HG02763 (cell line): Measurements from ENCODE around the gene SMIM22.
"Not testable (repeated sequence)": the region's sequence is repeated elsewhere in the genome, so short reads cannot be mapped to it uniquely, and the experiment has no call there.

Experiments used
- ATAC-seq: cut with Tn5 transposase; IDR thresholded peaks from one replicate; pipeline ENCODE4 v1.9.1; 2021; ENCODE audit warnings: mild to moderate bottlenecking, moderate library complexity; ENCODE audit not compliant: unreplicated experiment

Gene SMIM22

GRCh38 chr16:4768549-4769305 is 26.4 kb upstream of the SMIM22 start:
- peak; percentile 63 for ATAC-seq

- no peak for ATAC-seq
These were observed 25.9 kb upstream of the SMIM22 start for GRCh38 chr16:4769306-4769638.

GRCh38 chr16:4771646-4772045 is 23.5 kb upstream of the SMIM22 start:
- ATAC-seq, result no peak

DNA sequence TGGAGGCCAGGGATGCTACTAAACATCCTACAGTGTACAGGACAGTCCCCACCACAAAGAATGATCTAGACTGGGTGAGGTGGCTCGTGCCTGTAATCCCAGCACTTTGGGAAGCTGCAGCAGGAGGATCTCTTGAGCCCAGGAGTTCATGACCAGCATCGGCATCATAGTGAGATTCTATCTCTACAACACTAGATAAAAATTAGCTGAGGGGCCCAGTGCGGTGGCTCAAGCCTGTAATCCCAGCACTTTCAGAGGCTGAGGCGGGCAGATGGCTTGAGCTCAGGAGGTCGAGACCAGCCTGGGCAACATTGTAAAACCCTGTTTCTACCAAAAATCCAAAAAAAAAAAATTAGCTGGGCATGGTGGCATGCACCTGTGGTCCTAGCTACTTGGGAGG is 22.8 kb upstream of the SMIM22 start:
- no peak for ATAC-seq

DNA sequence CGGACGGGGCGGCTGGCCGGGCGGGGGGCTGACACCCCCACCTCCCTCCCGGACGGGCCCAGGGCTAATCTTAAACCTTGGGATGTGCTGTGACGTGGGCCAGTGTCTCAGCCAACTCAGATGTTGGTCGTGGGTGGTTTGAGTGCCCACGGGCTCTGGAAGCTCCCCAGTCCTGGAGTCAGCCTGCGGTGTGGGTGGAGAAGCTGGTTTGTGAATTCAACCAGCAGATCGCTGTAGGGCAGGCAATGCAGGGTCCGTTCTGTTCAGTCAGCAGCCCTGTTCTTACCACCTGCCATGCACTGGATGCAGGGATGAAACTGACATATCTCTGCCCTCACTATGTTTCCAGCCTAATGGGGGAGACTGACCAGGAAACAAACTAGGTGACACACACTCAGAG is 20.2 kb upstream of the SMIM22 start:
- ATAC-seq, result no peak

- ATAC-seq, result no peak
These were observed 18.9 kb upstream of the SMIM22 start for GRCh38 chr16:4776141-4776705.

DNA sequence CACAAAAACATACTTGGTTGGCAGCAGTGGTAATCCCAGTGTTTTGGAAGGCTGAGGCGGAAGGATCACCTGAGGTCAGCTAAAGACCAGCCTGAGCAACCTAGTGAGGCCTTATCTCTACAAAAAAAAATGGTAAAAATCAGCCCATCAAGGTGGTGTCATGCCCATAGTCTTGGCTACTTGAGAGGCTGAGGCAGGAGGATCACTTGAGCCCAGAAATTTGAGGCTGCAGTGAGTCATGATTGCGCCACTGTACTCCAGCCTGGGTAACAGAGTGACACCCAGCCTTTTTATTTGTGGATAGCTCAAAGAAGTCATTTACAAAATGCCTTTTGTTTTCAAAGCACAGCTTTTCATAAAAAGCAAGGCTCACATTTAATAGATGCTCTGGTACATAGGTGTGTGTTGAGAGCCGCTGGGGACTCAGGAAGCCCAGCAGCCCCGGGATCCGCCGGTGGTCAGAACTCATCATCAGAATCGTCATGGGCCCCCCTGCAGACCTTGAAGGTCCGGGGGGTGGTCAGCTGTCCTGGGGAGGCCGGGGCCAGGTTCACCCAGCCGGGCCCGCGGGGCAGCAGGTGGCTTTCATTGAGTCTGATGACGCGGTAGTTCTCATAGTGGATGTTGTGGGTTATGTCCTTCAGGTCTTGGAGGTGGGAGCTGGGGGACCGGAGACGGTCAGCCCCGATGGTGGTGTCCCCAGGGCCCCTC is 17.7 kb upstream of the SMIM22 start:
- ATAC-seq, result no peak

- no peak for ATAC-seq
These were observed 17.1 kb upstream of the SMIM22 start for GRCh38 chr16:4778050-4778392.

GRCh38 chr16:4780235-4780634 is 14.9 kb upstream of the SMIM22 start:
- ATAC-seq, result no peak

DNA sequence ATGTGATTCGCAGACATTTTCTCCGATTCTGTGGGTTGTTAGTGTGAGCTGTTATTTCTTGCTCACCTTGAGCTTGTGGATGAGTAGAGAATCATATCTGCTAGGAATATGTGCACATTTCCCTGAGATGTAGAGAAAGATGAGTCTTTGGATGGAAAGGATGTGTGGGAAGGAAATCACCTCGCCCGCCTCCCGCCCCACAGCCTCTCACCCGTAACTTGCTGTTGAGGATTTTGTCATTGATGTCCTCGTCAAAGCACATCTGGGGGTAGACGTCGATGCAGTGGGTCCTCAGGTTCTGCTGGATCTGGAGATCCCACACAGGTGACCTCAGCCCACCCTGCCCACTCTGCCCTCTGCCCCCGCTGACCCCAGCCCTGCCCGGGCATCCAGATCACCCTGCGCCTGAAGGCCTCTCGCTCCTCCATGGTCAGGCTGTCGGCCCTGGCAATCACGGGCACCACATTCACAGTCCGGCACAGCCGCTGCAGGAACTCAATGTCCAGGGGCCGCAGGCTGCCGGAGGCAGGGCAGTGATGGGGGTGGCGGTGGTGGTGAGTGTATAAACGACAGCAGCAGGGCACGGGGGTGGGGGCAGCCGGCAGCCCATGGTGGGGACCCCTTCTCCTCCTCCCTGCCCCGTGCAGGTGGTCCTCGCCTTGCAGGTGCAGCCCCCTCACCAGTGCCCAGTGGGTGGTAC is 11.8 kb upstream of the SMIM22 start:
- ATAC-seq, result no peak

DNA sequence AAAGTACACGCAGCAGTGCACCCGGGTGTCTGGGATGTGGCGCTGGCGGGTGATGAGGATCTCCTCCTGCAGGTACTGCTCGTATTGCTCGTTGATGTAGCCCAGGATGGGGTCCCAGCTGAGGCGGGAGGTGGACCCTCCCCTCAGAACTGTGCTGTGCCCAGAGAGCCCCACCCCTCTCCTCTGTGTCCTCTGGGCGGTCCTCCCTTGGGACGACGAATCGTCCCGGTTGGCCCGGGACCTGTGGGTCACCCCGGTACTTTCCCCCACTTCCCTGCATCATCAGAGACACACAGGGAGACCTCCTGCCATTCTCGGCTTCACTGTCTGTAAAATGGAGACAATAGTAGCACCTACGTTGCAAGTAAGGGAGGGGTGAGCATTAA is 11.2 kb upstream of the SMIM22 start:
- no peak for ATAC-seq

DNA sequence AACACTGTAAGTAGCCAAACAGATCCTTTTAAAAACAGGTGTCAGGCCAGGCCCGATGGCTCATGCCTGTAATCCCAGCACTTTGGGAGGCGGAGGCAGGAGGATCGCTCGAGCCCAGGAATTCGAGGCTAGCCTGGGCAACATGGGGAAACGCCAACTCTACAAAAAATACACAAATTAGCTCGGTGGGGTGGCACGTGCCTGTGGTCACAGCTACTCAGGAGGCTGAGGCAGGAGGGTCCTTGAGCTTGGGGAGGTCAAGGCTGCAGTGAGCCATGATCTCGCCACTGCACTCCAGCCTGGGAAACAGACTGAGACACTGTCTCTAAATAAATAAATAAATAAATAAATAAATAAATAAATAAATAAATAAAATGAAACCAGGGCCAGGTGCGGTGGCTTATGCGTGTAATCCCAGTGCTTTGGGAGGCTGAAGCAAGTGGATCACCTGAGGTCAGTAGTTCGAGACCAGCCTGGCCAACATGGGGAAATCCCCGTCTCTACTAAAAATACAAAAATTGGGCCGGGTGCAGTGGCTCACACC is 10.7 kb upstream of the SMIM22 start:
- not testable (repeated sequence) for ATAC-seq

DNA sequence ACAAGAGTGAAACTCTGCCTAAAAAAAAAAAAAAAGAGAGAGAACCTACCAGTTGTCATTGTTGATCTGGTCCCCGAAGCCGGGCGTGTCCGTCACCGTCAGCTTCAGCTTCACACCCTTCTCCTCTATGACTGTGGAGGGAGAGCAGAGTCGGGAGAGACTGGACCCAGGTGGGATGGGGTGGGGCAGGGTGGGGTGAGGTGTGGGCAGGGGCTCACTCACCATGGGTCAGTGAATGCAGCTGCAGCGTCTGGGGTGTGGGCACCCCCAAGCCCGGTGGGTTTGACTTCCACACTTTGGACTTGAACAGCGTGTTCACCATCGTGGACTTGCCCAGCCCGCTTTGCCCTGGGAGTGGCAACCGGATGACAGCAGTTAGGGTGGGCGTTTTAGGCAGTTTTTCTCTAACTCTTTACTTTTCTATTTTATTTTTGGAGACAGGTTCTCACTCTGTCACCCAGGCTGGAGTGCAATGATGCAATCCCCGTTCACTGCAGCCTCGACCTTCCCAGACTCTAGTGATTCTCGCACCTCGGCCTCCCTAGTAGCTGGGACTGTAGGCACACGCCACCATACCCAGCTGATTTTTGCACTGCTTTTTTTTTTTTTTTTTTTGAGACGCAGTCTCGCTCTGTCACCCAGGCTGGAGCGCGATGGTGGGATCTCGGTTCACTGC is 9.3 kb upstream of the SMIM22 start:
- no peak for ATAC-seq

DNA sequence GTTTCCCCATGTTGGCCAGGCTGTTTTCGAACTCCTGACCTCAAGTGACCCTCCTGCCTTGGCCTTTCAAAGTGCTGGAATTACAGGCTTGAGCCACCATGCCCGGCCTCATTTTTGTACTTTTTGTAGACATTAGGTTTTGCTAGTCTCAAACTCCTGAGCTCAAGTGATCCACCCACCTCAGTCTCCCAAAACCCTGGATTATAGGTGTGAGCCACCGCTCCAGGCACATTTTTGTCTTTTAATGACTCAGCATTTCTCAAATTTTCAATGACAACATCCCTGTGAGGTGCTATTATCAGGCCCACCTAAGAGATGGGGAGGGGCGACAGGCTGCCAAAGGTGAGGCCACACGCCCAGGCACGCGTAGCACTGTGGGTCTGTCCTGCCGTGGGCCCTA is 8.1 kb upstream of the SMIM22 start:
- no peak for ATAC-seq

GRCh38 chr16:4787627-4788482 is 7.3 kb upstream of the SMIM22 start, which contains the start of gene SEPTIN12:
Gene SEPTIN12, minus strand, starts transcription at chr16:4788345. Its CDS starts 700 bp downstream, at chr16:4787645.
- ATAC-seq, result no peak

DNA sequence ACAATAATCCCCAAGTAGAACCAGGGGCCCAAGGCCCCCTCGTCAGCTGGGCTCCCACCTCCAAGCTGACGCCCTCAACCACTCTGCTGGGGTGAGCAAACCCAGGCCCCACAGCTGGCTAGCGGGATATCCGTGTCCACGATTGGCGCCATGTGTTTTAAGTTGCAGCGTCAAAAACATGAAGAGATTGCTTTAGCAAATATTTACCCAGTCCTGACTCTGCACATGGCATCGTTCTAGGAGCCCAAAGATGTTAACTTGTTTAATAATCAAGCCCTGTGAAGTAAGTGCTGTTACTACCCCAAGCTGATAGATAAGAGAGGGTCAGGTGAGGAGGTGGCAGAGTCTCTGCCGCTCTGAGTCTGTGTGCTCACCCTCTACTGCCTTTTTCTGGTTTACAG is 6.7 kb upstream of the SMIM22 start:
- no peak for ATAC-seq

GRCh38 chr16:4788910-4789309 is 6.3 kb upstream of the SMIM22 start:
- ATAC-seq, result no peak

DNA sequence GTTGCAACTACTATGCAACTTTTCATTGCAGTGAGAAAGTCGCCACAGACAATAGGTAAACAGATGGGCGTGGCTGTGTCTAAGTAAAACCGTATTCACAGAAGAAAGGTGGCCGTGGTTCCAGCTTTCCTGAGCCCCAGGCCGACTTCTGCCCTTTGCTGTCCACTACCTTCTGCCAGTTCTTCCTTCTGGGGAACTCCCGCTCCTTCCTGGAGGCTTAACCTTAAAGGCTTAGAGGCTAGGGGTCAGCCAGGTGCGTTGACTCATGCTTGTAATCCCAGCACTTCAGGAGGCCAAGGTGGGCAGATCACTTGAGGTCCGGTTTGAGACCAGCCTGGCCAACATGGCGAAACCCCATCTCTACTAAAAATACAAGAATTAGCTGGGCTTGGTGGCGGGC is 4.9 kb upstream of the SMIM22 start:
- no peak for ATAC-seq

GRCh38 chr16:4790871-4791270 is 4.3 kb upstream of the SMIM22 start:
- no peak for ATAC-seq

GRCh38 chr16:4792951-4793513 is 2.1 kb upstream of the SMIM22 start:
- no peak for ATAC-seq
